Epithelial cell of esophagus (primary cell): Measurements from ENCODE around the gene FOLR2.

Experiments
- DNase-seq: peaks from one replicate; pipeline ENCODE4 v3.0.0; 2010; ENCODE audit warnings: low read depth
- H3K4me3 ChIP-seq: 2 replicates; pipeline ENCODE4 v1.5.1; 2011; ENCODE audit warnings: mild to moderate bottlenecking, low read length, control low read depth
- TF ChIP-seq, protein P1 (sequence below): IDR thresholded peaks from 2 replicates; pipeline ENCODE4 v1.5.1; 2011; ENCODE audit warnings: low read depth, mild to moderate bottlenecking, low read length, control low read depth, inconsistent platforms; ENCODE audit not compliant: insufficient read depth; ENCODE audit errors: missing control alignments

Gene FOLR2

DNA sequence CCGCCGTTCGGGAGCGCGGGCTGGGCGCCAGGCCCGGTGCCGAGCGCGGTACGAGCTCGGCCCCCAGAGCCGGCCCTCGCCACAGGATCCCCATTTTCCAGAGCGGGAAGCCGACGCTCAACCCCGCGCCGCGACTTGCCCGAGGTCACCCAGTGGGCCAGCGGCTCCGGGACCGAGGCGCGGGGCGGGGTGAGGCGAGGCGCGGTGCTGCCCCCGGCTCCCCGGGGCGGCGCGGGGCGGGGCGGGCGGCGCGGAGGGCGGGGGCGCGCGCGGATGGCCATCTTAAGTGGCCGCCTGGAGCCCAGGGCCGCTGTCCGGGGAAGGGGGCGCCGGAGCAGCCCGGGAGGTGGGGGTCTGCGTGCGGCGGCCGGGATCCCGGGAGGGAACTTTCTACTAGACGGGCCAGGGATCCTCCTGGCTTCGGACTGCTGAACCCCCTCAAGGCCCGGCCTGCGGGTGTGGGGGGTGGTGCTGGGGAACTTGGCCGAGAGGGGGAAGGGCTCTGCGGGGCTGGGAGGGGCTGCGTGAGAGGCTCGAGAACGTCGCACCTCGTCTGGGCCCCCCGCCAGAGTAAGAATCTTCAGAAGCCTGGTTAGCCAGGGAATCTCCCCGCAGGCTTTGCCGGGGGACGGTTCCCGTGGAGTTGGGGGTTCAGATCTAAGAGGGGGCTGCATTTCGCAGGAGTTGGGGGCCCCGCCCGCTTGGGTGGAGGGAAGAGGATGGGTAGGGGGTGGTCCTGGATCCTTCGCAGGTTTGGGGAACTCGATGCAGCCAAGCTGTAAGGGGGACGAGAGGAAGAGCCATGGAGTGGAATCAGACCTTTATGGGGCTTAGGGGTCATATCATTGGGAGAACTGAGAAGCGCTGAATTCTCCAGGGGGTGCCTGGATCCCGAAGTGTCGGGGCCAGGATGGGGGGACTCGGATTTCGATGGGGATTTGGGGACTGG, 7.3 kb downstream of the FOLR2 start:
- DNase-seq = no peak
- TF ChIP-seq, protein P1, sequence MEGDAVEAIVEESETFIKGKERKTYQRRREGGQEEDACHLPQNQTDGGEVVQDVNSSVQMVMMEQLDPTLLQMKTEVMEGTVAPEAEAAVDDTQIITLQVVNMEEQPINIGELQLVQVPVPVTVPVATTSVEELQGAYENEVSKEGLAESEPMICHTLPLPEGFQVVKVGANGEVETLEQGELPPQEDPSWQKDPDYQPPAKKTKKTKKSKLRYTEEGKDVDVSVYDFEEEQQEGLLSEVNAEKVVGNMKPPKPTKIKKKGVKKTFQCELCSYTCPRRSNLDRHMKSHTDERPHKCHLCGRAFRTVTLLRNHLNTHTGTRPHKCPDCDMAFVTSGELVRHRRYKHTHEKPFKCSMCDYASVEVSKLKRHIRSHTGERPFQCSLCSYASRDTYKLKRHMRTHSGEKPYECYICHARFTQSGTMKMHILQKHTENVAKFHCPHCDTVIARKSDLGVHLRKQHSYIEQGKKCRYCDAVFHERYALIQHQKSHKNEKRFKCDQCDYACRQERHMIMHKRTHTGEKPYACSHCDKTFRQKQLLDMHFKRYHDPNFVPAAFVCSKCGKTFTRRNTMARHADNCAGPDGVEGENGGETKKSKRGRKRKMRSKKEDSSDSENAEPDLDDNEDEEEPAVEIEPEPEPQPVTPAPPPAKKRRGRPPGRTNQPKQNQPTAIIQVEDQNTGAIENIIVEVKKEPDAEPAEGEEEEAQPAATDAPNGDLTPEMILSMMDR = no peak

DNA sequence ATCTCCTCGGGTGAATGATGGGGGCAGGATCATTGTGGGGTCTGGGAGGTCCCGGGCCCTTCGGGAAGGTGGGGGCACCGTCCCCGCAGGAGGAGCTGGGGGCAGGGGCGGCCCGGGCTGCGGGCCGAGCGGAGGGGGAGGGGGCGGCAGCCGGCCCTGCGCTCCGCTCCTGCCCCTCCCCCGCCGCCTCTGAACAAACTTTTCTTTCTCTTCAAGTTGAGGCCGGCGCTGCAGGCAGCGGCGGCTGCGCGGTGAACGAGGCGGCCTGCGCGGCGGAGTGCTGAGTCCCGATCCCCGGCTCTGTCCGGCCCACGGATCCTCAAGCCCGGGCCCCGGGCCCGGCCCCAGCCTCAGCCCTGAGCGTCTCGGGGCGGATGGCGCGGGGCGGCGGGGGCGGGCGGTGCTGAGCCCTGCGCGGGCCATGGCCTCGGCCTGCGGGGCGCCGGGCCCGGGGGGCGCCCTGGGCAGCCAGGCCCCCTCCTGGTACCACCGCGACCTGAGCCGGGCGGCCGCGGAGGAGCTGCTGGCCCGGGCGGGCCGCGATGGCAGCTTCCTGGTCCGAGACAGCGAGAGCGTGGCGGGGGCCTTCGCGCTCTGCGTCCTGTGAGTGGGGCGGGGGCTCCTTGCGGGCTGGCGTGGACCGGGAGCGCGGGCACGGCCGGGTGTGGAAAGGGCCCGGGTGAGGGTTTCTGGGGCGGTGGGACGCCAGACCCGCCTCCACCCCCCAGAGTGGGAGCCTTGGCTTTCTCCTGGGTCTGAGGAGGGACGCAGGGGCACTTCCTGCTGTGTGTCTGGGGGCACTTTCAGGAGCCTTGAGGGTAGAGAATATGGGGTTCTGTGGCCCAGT, 8.2 kb downstream of the FOLR2 start, which contains the start of gene INPPL1:
Gene INPPL1 (plus strand): TSS at position 204 of the 847 bp plus-strand sequence. CDS start 218 bp downstream, at position 422.
- TF ChIP-seq, protein P1 = no peak
- H3K4me3 ChIP-seq = peak within 1 kb of the TSS; percentile 92
- peak; percentile 50 for DNase-seq

More for the DNA sequence above, 7.3 kb downstream of the FOLR2 start:
- H3K4me3 ChIP-seq = peak overlapping the region; percentile 92

DNA sequence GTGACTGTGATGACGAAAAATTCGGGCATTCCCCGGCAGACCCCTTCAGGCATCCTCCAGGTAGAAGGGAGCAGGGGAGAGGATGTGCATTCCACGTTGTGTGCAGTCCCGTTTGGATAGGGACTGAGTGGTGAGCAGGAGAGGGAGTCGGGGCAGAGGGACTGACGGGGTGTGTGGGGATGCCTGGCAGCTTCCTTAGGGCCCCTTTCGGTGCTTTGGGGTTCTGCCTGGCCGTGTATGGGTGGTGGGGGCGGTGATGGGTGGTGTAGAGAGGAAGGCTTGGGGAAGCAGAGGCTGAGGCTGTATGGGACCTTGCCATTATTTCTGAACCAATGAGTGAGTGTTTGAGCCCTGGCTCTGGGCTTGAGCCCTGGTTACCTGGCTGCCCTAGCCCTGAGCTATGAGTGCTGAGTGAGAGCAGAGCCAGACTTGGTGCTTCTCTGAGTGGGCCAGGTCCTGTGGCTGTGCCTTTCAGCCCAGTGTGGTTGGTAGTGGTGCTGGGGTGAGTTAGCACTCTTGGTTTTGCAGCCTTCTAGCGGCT, 8.9 kb downstream of the FOLR2 start:
- no peak for DNase-seq
- TF ChIP-seq, protein P1 = no peak
- H3K4me3 ChIP-seq = peak overlapping the region; percentile 92

GRCh38 chr11:72226701-72227100, 10.1 kb downstream of the FOLR2 start:
- H3K4me3 ChIP-seq = no peak overlapping the region
- DNase-seq = no peak
- TF ChIP-seq, protein P1 = peak; percentile 3

GRCh38 chr11:72227316-72228228, 11.0 kb downstream of the FOLR2 start:
- TF ChIP-seq, protein P1 = no peak
- H3K4me3 ChIP-seq = no peak overlapping the region
- DNase-seq = peak; percentile 50
